PC-9 (cell line): Measurements from ENCODE around the gene BPIFB3. TPM values are rescaled to one million over a fixed set of nuclear protein-coding genes. Genes with fewer than 3 reads are reported as not detected.
"Not testable (repeated sequence)": the region's sequence is repeated elsewhere in the genome, so short reads cannot be mapped to it uniquely, and the experiment has no call there.

Experiments
- BruUV-seq: library from RNA; stranded (reverse); fragments of 400-500 nt; replicated peaks from 2 replicates; lab custom pipeline; 2021; lab: Mats Ljungman, UMichigan
- CTCF ChIA-PET: fragments of 300-600 bp; sonication (Branson Sonifier 250); formaldehyde crosslinking; loops from one replicate; lab custom pipeline; 2022; ENCODE audit warnings: antibody characterized with exemption; lab: Charles Lee
- POLR2A ChIA-PET: fragments of 300-600 bp; sonication (Branson Sonifier 250); formaldehyde crosslinking; loops from one replicate; lab custom pipeline; 2022; ENCODE audit warnings: antibody characterized with exemption; ENCODE audit not compliant: unreplicated experiment; lab: Charles Lee
- DNase-seq, 2 experiments: peaks; one replicate each; pipeline versions ENCODE4 v3.0.0 to v3.0.0-alpha.2; 2015 to 2022; ENCODE audit warnings: mixed read lengths in 1 of 2
- H2AFZ ChIP-seq: fragments of 200-600 bp; sonication (generic); 2 replicates; pipeline ENCODE4 v1.8.1; 2017; ENCODE audit warnings: antibody characterized with exemption
- H3F3A ChIP-seq: fragments of 200-600 bp; sonication (generic); 2 replicates; pipeline ENCODE4 v1.8.1; 2017; ENCODE audit warnings: antibody characterized with exemption, mild to moderate bottlenecking, low read depth; ENCODE audit not compliant: insufficient read depth
- H3K27ac ChIP-seq: fragments of 200-600 bp; sonication (generic); 2 replicates; pipeline ENCODE4 v1.6.1; 2016; ENCODE audit warnings: mixed run types
- H3K27me3 ChIP-seq: fragments of 200-600 bp; sonication (generic); 2 replicates; pipeline ENCODE4 v1.6.1; 2016; ENCODE audit warnings: low read depth, mixed run types; ENCODE audit not compliant: insufficient read depth
- H3K36me3 ChIP-seq: fragments of 200-600 bp; sonication (generic); 2 replicates; pipeline ENCODE4 v1.6.1; 2016; ENCODE audit warnings: low read depth, mixed run types
- H3K4me1 ChIP-seq: fragments of 200-600 bp; sonication (generic); replicated peaks from 2 replicates; pipeline ENCODE4 v1.6.1; 2016; ENCODE audit warnings: mixed run types; ENCODE audit not compliant: insufficient read depth
- H3K4me2 ChIP-seq: fragments of 200-600 bp; sonication (generic); 2 replicates; pipeline ENCODE4 v1.6.1; 2017; ENCODE audit warnings: mixed run types
- H3K4me3 ChIP-seq: fragments of 200-600 bp; sonication (generic); 2 replicates; pipeline ENCODE4 v1.6.1; 2016; ENCODE audit warnings: mixed run types
- H3K79me2 ChIP-seq: fragments of 200-600 bp; sonication (generic); 2 replicates; pipeline ENCODE4 v1.6.1; 2017; ENCODE audit warnings: low read depth, mixed run types
- H3K9me2 ChIP-seq: fragments of 200-600 bp; sonication (generic); 2 replicates; pipeline ENCODE4 v1.8.1; 2017; ENCODE audit warnings: mild to moderate bottlenecking; ENCODE audit not compliant: insufficient read depth
- H3K9me3 ChIP-seq: fragments of 200-600 bp; sonication (generic); 2 replicates; pipeline ENCODE4 v1.8.1; 2016; ENCODE audit warnings: low read depth; ENCODE audit not compliant: insufficient read depth
- H4K20me1 ChIP-seq: fragments of 200-600 bp; sonication (generic); 2 replicates; pipeline ENCODE4 v1.8.1; 2017; ENCODE audit not compliant: insufficient read depth
- CTCF ChIP-seq: fragments of 200-600 bp; sonication (generic); conservative IDR thresholded peaks from 2 replicates; pipeline ENCODE4 v1.6.1; 2017; ENCODE audit warnings: mixed run types, antibody characterized with exemption, mild to moderate bottlenecking, moderate library complexity
- EZH2 ChIP-seq: fragments of 200-600 bp; sonication (generic); IDR thresholded peaks from 2 replicates; pipeline ENCODE4 v1.8.0; 2017; ENCODE audit warnings: antibody characterized with exemption, low read depth
- intact Hi-C: fragments of 100-400 bp; cut with micrococcal nuclease; formaldehyde crosslinking; loops from one replicate; pipeline ENCODE4 v1.10.0; 2022; ENCODE audit not compliant: unreplicated experiment
- total RNA-seq: library from RNA; stranded (reverse); gene quantifications from 2 replicates; pipeline ENCODE4 v1.2.3, GENCODE V29; 2021

BPIFB3 gene
- total RNA-seq, 1 experiment from 2014 or later = not detected

- ChIA-PET POLR2A (no interaction called here), CTCF (no interaction called here)
- Histone ChIP-seq H3K4me1 (no peaks in the 10 kb centered on the region), H3K9me2 (no peaks in the 10 kb centered on the region), H3K4me3 (no peak overlapping the region), H3K36me3 (no peaks in the 10 kb centered on the region), H3K27ac (no peak overlapping the region), H3K4me2 (no peak overlapping the region), H2AFZ (no peak overlapping the region), H3K27me3 (peaks cover 27% of the 10 kb centered on the region), H3K9me3 (no peaks in the 10 kb centered on the region), H4K20me1 (no peaks in the 10 kb centered on the region), H3K79me2 (no peaks in the 10 kb centered on the region), H3F3A (no peaks in the 10 kb centered on the region)
- BruUV-seq = no TSS peak
- DNase-seq = no peak
- intact Hi-C loops = no loop called here
- TF ChIP-seq EZH2 (no peak), CTCF (no peak)
These were observed 59.1 kb downstream of the BPIFB3 start for GRCh38 chr20:33112547-33113386.

GRCh38 chr20:33113387-33113908 is 59.7 kb downstream of the BPIFB3 start:
- Histone ChIP-seq H3K4me2 (no peak overlapping the region), H4K20me1 (no peaks in the 10 kb centered on the region), H3K9me2 (no peaks in the 10 kb centered on the region), H3K36me3 (no peaks in the 10 kb centered on the region), H3K27ac (no peak overlapping the region), H3K79me2 (no peaks in the 10 kb centered on the region), H2AFZ (no peak overlapping the region), H3K27me3 (peaks cover 27% of the 10 kb centered on the region), H3K4me1 (no peaks in the 10 kb centered on the region), H3F3A (no peaks in the 10 kb centered on the region), H3K9me3 (no peaks in the 10 kb centered on the region), H3K4me3 (no peak overlapping the region)
- intact Hi-C loops = no loop called here
- BruUV-seq = no TSS peak
- no peak for DNase-seq
- ChIA-PET CTCF (no interaction called here), POLR2A (no interaction called here)
- TF ChIP-seq EZH2 (no peak), CTCF (no peak)

- H3K4me2 ChIP-seq, H4K20me1 ChIP-seq, H3K9me2 ChIP-seq, BruUV-seq, H3F3A ChIP-seq, H2AFZ ChIP-seq, POLR2A ChIA-PET, H3K9me3 ChIP-seq, H3K36me3 ChIP-seq, H3K79me2 ChIP-seq, DNase-seq, intact Hi-C loops, CTCF ChIA-PET, H3K4me3 ChIP-seq, H3K27ac ChIP-seq, H3K4me1 ChIP-seq: not testable (repeated sequence)
- peaks cover 25% of the 10 kb centered on the region for H3K27me3 ChIP-seq
These were observed 61.8 kb downstream of the BPIFB3 start for GRCh38 chr20:33115501-33115900.
